DMS 273 treated with DMSO at 0.1 percent for 48 hours (cell line): ENCODE results near the gene STX8.

Experiments used
- DNase-seq: peaks from one replicate; lab custom pipeline; 2025; lab: John Stamatoyannopoulos, UW

Gene STX8

DNA sequence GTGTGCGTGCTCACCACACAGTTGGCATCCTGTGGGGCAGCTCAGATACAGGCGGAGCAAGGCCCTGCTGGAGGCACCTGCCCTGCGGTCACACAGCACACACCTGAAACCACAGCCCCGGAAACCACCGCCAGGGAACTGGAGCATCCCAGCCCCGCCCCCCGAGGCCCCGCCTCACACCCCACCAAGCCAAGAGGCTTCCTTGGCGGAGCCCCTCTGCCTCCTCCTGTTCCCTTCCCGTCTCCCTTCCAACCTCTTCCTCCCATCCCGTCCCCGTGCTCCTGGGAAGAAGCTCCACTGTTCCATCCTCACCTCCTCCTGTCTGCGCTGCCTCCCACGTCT, 348.9 kb downstream of the STX8 start:
- no peak for DNase-seq

- DNase-seq, result no peak
Observed at GRCh38 chr17:9226130-9226793, 349.4 kb downstream of the STX8 start.

DNA sequence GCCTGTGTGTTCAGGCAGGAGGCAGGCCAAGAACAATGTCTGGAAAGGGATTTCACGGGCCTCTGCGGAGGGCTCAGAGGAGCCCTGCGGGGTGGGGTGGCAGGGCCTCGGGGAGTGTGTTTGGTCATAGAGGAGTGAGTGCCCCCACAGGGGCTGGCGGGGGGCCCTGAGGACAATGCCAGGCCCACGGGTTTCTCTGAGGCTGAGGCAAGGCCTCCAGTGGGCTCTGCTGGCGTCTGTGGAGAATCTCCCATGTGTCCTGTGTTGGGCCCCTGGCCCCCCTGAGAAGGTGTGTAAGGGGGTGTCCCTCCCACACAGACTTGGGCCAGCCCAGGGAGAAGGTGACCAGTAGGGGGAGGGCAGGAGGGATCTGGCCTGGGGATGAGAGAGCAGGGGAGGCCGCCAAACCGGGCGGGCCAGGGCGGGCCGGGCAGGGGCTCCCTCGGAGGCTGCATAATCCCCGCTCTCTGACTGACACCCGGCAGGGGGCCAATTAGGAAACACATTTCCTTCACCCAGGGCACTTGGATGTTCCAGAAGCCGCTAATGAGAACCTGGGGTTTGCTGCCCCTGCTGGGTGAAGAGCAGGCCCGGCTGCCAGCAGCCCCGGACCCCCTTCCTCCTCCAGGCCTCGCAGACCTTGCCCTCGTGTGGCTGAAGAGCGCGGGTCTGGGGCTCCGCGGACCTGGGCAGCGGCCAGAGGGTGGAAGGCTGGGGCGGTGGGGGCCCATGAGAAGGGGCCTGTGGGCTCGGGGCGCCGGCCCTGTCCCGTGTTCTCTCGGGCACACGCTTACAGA, 350.1 kb downstream of the STX8 start:
- DNase-seq, result no peak

DNA sequence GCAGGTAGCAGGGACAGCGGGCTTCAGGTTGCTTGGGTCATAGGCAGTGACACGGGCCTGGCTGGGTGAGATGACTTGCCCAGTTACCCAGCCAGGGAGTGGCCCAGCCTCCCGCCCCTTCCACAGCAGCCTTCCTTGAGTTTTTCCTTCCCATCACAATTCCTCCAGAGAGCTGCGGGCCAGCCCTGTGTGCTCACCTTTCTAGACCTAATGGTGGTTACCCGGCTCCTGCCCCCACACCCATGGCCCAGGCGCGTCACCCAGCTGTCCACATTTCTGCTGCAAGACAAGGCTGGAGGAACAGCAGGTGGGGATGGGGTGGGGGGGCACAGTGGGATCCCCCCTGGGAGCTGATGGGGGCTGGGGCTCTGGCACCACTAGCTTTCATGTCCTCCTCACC, 351.1 kb downstream of the STX8 start:
- DNase-seq, result no peak

DNA sequence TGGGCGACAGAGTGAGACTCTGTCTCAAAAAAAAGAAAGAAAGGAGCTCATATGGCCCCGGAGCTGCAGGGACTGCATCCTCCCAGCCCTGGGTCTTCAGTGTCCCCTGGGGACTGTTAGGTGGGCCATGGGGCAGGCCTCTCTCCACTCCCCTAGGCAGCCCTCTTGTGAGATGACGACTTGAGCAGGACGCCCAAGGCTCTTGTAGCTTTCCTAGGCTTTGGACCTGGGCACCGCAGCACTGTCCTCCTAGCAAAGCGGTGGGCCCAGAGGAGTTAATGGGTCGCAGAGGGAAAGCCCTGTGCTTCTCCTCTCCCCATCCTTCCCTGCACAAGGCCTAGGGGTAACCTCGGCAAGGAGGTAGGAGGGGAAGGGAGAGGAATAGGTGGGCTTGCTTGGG, 352.1 kb downstream of the STX8 start:
- DNase-seq, result no peak

GRCh38 chr17:9221922-9222180, 353.8 kb downstream of the STX8 start:
- DNase-seq, result no peak

DNA sequence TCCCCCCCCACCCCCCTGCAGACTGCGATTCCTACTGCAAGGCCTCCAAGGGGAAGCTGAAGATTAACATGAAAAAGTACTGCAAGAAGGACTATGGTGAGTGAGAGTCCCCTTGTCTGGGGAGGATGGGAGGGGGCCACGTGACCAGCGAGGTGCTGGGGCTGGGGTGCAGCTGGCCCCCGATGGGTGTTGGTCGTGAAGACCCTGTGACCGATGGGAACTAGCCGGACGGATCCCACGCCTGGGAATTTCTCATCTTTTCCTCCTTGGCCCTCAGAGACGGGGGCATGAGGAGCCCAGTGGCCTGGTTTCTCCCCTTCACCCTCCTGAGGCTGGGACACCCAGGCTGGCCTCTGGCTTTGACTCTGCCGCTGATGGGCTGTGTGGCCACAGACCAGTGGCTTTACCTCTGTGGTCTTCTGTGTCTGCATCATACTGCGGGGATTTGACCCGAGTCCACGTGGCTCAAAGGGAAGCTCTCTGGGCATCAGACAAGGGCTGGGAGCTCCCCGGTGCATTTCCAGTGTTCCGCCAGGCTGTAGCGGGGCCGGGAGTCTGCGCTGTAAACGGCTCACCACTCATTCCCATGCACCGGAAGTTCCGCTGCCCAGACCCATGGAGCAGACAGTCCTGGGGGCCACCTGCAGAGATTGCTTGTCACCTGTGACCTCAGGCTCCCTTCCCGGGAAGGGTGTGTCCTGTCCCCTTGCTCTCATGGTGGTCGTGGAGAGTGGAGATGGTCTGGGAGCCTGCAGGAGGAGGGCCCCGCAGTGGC, 354.3 kb downstream of the STX8 start:
- DNase-seq, result no peak

DNA sequence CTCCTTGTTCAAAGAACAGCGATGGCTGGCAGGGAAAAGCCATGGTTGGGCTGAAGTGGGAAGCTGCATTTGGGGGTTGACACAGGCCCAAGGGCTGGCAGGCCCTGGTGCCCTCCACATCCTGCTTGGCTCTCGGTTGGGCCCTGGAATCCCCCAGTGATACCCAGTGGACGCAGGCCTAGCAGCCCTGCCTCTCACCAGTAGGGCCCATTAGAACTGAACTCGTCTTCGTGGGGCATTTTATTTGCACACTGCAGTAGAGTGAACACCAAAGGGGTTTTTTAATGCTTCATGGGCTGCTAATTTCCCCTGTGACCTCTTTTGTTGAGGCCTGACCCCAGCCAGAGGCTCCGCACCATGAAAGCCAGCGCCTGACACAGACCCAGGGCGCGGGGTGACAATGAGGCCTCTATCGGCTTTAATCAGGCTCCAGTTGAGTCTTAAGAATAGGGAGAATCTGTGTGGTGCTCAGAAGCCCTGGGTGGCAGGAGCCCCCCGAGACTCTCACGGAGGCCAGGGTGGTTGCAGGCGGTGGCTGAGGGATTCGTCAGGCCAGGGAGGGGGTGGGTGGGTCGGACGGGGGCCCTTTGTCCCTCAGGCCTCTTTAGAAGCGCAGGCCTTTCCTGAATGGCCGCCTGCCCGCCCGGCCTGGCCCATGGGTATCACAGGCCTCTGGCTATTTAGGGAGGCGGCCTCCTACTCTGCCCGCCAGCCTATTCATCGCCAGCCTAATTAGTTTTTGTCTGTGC, 355.0 kb downstream of the STX8 start:
- no peak for DNase-seq

DNA sequence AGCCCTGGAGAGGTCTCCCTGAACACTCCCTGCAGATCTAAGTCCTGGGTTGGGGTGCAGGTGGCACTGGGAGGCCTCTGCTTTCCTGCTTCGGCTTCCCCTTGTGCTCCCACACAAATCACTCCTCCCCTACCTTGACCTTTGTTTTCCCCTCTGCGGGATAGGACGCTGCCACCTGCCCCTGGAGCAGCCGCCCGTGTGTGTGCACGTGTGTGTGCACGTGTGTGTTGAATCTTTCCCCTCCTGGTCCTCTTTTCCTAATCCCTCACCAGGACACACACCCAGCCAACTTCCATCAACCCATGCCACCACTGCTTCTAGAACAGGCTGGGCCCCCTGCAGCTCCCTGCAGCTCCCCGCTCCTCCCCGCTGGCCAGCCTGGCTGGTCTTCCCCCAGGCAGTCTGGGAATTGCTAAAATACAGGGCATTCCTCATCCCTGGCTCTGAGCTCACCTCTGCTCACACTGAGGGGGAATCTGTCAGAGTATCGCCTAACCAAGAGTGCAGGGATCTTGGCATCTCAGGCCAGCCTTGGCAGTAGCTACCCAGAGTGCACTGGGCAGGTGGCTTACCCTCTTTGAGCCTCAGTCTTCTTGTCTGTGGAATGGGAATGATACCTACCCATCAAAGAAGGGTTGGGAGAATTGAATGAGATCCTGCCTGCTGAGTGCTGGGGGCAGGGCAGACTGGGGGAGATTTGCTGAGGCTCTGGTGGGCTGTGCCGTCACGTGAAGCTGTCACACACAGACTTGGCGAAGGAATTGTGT, 355.8 kb downstream of the STX8 start:
- no peak for DNase-seq

DNA sequence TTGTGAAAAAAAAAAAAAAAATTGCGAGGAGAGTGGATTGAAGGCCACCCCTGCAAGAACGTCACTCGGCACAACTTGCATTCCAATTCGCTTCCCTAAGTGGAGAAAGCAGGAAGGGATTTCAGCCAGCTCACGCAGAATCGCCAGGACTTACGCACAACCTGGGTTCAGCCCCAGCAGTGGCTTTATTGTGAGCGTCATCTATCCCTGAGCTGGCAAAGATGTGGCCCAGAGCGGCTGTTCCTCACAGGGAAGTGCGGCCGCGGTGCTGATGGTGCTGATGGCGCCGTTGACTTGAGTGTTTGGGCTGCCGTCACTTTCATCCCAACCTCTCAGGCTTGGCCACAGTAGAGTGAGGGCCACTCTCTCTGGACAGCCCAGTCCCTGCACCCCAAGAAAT, 356.7 kb downstream of the STX8 start:
- no peak for DNase-seq

DNA sequence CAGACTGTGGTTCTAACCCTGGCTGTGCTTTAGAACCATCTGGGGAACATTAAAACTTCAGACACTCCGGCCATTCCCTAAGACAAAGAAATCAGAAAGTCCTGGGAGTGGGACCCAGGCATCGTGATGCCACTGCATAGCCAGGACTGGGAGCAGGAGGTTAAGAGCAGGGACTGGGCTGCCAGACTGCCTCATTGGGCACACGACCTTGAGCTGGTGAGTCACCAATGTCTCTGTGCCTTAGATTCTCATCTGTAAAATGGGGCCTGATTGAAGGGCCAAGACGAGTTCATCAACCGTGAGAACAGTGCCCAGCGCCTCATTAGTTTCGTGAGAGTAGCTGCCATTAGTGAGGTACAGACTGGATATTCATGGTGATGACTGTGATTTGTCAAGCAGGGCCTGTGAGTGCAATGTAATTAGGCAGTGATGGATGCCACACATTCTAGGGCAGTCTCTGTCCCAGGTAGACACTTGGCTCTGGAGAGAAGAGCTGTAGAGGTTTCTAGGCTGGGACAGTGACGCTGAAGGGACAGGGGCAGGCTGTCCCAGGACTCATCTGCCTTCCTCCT, 357.5 kb downstream of the STX8 start:
- DNase-seq, result no peak

- no peak for DNase-seq
Observed at GRCh38 chr17:9217151-9218056, 358.2 kb downstream of the STX8 start.

- no peak for DNase-seq
Observed at GRCh38 chr17:9215465-9215864, 360.2 kb downstream of the STX8 start.

DNA sequence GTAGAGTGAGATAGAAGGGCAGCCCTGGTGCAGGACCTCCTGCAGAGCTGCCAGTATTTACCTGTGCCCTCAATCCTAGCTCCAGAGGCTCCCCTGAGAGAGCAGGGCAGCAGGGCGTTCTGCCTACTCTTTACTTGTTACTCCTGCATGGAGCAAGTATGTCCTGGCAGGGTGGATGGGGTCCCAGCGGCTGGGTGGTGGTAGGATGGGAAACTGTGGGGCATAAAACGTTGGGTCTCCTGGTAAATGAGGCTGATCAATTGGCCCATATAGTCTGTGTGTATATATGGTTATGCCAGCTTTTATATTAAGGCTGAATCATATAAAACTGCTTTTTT, 362.3 kb downstream of the STX8 start:
- no peak for DNase-seq

DNA sequence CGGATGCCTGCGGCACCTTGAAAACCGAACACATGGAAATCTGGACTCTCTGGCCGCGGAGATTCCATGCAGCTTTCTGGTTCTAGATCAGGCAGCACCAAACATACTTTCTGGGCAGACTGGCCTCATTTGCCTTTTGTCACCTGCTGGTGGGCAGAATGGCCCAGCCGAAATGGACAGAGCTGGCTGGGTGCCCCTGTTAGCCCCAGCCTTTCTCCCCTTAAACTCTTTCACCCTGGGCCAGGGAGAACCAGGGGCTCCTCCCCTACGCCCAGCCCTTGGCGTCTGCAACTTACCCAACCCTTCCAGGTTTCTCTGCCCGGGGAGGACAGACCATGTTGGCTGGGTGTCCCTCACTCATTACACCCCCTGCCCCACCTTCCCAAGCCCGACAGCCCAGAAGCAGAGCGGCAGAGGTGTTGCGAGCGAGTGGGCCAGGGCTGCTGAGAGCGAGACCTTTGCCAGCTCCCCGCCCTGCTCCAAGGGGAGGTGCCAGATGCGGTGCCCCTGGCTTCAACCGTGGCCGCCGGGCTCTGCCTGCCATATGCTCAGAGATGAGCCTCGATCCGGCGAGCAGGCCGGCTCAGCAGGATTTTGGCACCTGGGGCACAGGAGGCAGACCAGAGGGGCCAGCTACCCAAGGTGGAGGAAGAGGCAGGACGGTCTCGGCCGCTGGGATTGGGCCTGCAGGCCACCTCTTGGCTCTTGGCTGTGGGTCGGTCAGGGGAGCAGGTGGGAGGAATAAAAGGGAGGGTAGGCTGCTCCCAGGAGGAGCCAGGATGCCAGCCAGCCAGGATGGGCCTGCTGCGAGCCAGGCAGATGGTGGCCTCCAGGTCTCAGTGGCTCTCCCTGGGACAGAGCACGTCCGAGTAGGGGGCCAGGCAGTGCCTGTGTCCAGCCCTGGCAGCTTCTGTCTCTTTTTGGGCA, 363.0 kb downstream of the STX8 start:
- DNase-seq, result no peak

DNA sequence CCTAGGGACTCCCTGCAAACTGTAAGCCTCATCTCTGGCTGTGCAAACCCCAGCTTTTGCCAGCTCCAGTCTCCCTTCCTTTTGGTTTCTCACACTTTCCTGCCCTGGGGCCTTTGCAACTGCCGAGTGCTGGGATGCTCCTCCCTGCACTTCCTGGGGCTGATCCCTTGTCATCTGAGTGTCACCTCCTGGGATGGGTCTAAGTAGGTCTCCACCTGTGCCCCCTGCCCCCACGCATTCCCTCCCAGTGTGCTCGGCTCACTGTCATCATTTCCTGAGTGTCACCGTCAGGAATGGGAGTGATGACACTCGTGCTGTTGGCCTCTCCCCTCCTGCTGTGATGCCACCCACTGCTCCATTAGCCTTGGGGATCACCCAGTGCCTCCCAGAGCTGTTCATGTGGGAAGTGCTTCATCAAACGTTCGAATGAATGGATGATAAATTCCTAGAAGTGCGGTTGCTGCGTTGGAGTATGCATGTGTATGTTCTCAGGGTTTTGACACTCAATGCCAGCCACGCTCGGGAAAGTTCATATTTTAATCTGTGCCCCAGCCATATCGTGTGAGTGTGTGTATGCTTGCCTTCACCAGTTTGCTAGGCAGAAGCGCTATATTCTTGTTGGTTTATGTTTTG, 364.4 kb downstream of the STX8 start:
- DNase-seq, result no peak

DNA sequence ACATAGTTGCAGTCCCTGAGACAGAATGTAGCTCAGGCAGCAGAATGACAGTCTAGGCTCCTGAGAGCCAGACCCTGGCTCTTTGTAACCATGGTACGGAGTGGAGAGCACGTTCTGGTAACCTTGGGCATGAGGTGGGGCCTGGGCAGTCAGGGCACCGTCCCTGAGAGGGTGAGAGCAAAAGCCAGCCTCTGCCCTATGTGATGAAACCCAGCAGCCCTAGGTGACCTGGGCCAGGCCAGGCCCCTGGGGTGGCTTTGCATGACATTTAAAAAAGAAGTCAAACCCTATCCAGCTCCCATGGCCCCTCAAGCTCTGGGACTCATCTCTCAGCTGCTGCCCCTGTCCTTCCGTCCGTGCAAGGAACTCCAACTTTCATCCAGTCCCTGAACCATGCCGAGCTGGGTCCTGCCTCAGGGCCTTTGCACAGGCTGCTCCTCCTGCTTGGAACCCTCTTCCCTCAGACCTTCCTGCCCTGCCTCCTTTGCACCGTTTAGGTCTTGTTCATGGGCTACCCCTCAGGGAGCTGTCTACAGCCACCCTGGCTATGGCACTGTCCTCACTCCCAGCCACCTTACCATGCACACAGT, 365.7 kb downstream of the STX8 start:
- no peak for DNase-seq

DNA sequence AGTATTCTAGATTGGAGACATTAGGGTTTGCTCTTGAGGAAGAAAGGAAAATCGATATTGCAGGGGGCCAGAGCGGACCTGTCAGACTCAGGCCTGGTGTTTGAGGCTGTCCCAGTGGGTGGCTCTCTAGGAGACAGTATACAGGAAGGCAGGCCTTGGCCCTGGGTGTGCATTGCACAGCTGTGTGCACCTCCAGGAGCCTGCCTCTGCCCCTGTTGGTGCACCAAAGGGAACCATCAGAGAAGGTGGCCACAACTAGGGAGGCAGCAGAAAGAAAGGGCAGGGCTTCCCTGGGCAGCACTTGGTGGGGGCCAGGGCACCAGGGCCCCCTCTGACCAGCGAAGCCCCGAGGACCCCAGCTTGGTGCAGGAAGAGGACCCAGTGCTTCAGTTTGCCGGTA, 366.3 kb downstream of the STX8 start:
- DNase-seq, result no peak
